Activated T-helper 1 cell treated with Interleukin-2 at 50 U/mL for 16 hours (primary cell): ENCODE data around the gene CCDC47.
A peak's percentile ranks its signal among the peaks of the same experiment; 100 is the strongest.
"Not testable (repeated sequence)": the region's sequence is repeated elsewhere in the genome, so short reads cannot be mapped to it uniquely, and the experiment has no call there.

ENCODE experiments used
- DNase-seq: peaks from one replicate; pipeline ENCODE4 v3.0.0-alpha.2; 2020; ENCODE audit warnings: low read depth

CCDC47 gene

GRCh38 chr17:63773272-63774140 is at the start of gene CCDC47:
Gene CCDC47 (minus strand): TSS chr17:63773597. CDS start chr17:63766175, 7,422 bp downstream.
- DNase-seq = peak; percentile 98

GRCh38 chr17:63822537-63822936 is 49.1 kb upstream of the CCDC47 start:
- no peak for DNase-seq

GRCh38 chr17:63821804-63822203 is 48.4 kb upstream of the CCDC47 start:
- DNase-seq = no peak

GRCh38 chr17:63820963-63821561 is 47.7 kb upstream of the CCDC47 start:
- no peak for DNase-seq

- no peak for DNase-seq
Measured at GRCh38 chr17:63819585-63820537, 46.5 kb upstream of the CCDC47 start.

GRCh38 chr17:63819131-63819530 is 45.7 kb upstream of the CCDC47 start:
- no peak for DNase-seq

- no peak for DNase-seq
Measured at GRCh38 chr17:63817736-63818385, 44.5 kb upstream of the CCDC47 start.

GRCh38 chr17:63816669-63817068 is 43.3 kb upstream of the CCDC47 start:
- no peak for DNase-seq

GRCh38 chr17:63816123-63816522 is 42.7 kb upstream of the CCDC47 start:
- no peak for DNase-seq

GRCh38 chr17:63809970-63810369 is 36.6 kb upstream of the CCDC47 start:
- DNase-seq = no peak

GRCh38 chr17:63805591-63805990 is 32.2 kb upstream of the CCDC47 start:
- no peak for DNase-seq

- no peak for DNase-seq
Measured at GRCh38 chr17:63804328-63804727, 30.9 kb upstream of the CCDC47 start.

GRCh38 chr17:63800783-63801182 is 27.4 kb upstream of the CCDC47 start:
- DNase-seq = no peak

GRCh38 chr17:63798572-63799106 is 25.2 kb upstream of the CCDC47 start:
- DNase-seq = no peak

- DNase-seq = not testable (repeated sequence)
Measured at GRCh38 chr17:63796375-63796774, 23.0 kb upstream of the CCDC47 start.

GRCh38 chr17:63792055-63792729 is 18.8 kb upstream of the CCDC47 start:
- no peak for DNase-seq

- no peak for DNase-seq
Measured at GRCh38 chr17:63790057-63790456, 16.7 kb upstream of the CCDC47 start.

- no peak for DNase-seq
Measured at GRCh38 chr17:63786971-63787711, 13.7 kb upstream of the CCDC47 start.

GRCh38 chr17:63786117-63786516 is 12.7 kb upstream of the CCDC47 start:
- DNase-seq = no peak

- DNase-seq = no peak
Measured at GRCh38 chr17:63785556-63785955, 12.2 kb upstream of the CCDC47 start.
